Neuronal stem cell (in vitro differentiated cells): ENCODE measurements around the gene NFKB1. TPM values are rescaled to one million over a fixed set of nuclear protein-coding genes. Genes with fewer than 3 reads are reported as not detected.

Source experiments
- DNase-seq: peaks from one replicate; pipeline ENCODE4 v3.0.0-alpha.2; 2013; ENCODE audit warnings: low spot score
- H2AFZ ChIP-seq: one replicate; pipeline ENCODE4 v1.6.1; 2013; ENCODE audit warnings: mild to moderate bottlenecking, low read length, inconsistent platforms
- H2AK5ac ChIP-seq: 2 replicates; pipeline ENCODE4 v1.6.1; 2013; ENCODE audit warnings: low read depth, mild to moderate bottlenecking, inconsistent platforms, low read length, moderate library complexity, mixed read lengths
- H2BK120ac ChIP-seq: 2 replicates; pipeline ENCODE4 v1.6.1; 2013; ENCODE audit warnings: low read depth, mild to moderate bottlenecking, inconsistent platforms, low read length, moderate library complexity, mixed read lengths
- H2BK12ac ChIP-seq: one replicate; pipeline ENCODE4 v1.6.1; 2013; ENCODE audit warnings: low read length, inconsistent platforms
- H2BK15ac ChIP-seq: 2 replicates; pipeline ENCODE4 v1.6.1; 2013; ENCODE audit warnings: mild to moderate bottlenecking, low read length, inconsistent platforms, mixed read lengths
- H2BK5ac ChIP-seq: one replicate; pipeline ENCODE4 v1.6.1; 2013; ENCODE audit warnings: inconsistent platforms, mild to moderate bottlenecking, low read length, moderate library complexity
- H3K14ac ChIP-seq: one replicate; pipeline ENCODE4 v1.6.1; 2013; ENCODE audit warnings: low read length, inconsistent platforms
- H3K18ac ChIP-seq: 2 replicates; pipeline ENCODE4 v1.6.1; 2013; ENCODE audit warnings: low read length, inconsistent platforms
- H3K23ac ChIP-seq: 2 replicates; pipeline ENCODE4 v1.6.1; 2013; ENCODE audit warnings: low read depth, mild to moderate bottlenecking, mixed read lengths, low read length, inconsistent platforms; ENCODE audit not compliant: poor library complexity
- H3K27ac ChIP-seq: replicated peaks from 3 replicates; pipeline ENCODE4 v1.5.1; 2013; ENCODE audit warnings: low read length, inconsistent platforms
- H3K27me3 ChIP-seq, 3 experiments: 2 replicates each; pipeline ENCODE4 v1.6.1; 2013; ENCODE audit warnings: low read length in 3 of 3, mild to moderate bottlenecking in 2 of 3, inconsistent platforms in 1 of 3, low read depth in 1 of 3, mixed read lengths in 1 of 3, moderate library complexity in 1 of 3; ENCODE audit not compliant: control insufficient read depth in 3 of 3, insufficient read depth in 3 of 3
- H3K36me3 ChIP-seq, 2 donors: replicated peaks in 1 of 2; 2 replicates each; pipeline ENCODE4 v1.6.1; 2013; ENCODE audit warnings: low read length in 2 of 2; ENCODE audit not compliant: control insufficient read depth in 2 of 2, insufficient read depth in 2 of 2
- H3K4ac ChIP-seq: 2 replicates; pipeline ENCODE4 v1.6.1; 2013; ENCODE audit warnings: inconsistent platforms, mild to moderate bottlenecking, low read length, moderate library complexity
- H3K4me1 ChIP-seq, 2 donors: 1 replicate in 1 of 2; 2 replicates in 1 of 2; pipeline ENCODE4 v1.6.1; 2013; ENCODE audit warnings: low read length in 2 of 2, low read depth in 1 of 2; ENCODE audit not compliant: control insufficient read depth in 2 of 2, insufficient read depth in 1 of 2
- H3K4me2 ChIP-seq: one replicate; pipeline ENCODE4 v1.6.1; 2013; ENCODE audit warnings: mild to moderate bottlenecking, low read length, inconsistent platforms; ENCODE audit not compliant: insufficient read depth, poor library complexity, severe bottlenecking
- H3K4me3 ChIP-seq, 2 donors: 2 replicates each; pipeline ENCODE4 v1.5.1; 2013; ENCODE audit warnings: low read length in 2 of 2, mild to moderate bottlenecking in 2 of 2, inconsistent platforms in 1 of 2, moderate library complexity in 1 of 2
- H3K79me1 ChIP-seq: one replicate; pipeline ENCODE4 v1.6.1; 2013; ENCODE audit warnings: low read depth, mild to moderate bottlenecking, inconsistent platforms, low read length, moderate library complexity
- H3K9ac ChIP-seq: one replicate; pipeline ENCODE4 v1.6.1; 2013; ENCODE audit warnings: mild to moderate bottlenecking, low read depth, low read length, inconsistent platforms; ENCODE audit not compliant: poor library complexity
- H3K9me3 ChIP-seq, 2 donors: replicated peaks in 1 of 2; 2 replicates each; pipeline versions ENCODE3 to v1.6.1; 2013; ENCODE audit warnings: low read length in 2 of 2, mild to moderate bottlenecking in 2 of 2, inconsistent platforms in 1 of 2, low read depth in 1 of 2, mixed read lengths in 1 of 2, moderate library complexity in 1 of 2; ENCODE audit not compliant: control insufficient read depth in 2 of 2, insufficient read depth in 1 of 2
- H4K8ac ChIP-seq: one replicate; pipeline ENCODE4 v1.6.1; 2013; ENCODE audit warnings: low read depth, mild to moderate bottlenecking, inconsistent platforms, low read length, moderate library complexity
- H4K91ac ChIP-seq: one replicate; pipeline ENCODE4 v1.6.1; 2013; ENCODE audit warnings: low read length, low read depth, mild to moderate bottlenecking, inconsistent platforms; ENCODE audit not compliant: poor library complexity
- WGBS, 2 donors: extraction: QIAGEN DNeasy Blood & Tissue Kit; methylation state at CpG; one replicate each; pipeline ENCODE4 v1.1.7; 2013; ENCODE audit warnings: missing lambda C conversion rate in 2 of 2, mixed read lengths in 1 of 2; ENCODE audit not compliant: insufficient read length in 2 of 2, insufficient replicate concordance in 1 of 2; ENCODE audit errors: extremely low coverage in 2 of 2; 5-methylcytosine and 5-hydroxymethylcytosine counted together
- polyA plus RNA-seq, 2 experiments: library from polyadenylated mRNA; stranded (reverse); fragments of 200-250 nt; gene quantifications; one replicate each; pipeline ENCODE4 v1.2.3, GENCODE V29; 2013

NFKB1 gene, protein sequence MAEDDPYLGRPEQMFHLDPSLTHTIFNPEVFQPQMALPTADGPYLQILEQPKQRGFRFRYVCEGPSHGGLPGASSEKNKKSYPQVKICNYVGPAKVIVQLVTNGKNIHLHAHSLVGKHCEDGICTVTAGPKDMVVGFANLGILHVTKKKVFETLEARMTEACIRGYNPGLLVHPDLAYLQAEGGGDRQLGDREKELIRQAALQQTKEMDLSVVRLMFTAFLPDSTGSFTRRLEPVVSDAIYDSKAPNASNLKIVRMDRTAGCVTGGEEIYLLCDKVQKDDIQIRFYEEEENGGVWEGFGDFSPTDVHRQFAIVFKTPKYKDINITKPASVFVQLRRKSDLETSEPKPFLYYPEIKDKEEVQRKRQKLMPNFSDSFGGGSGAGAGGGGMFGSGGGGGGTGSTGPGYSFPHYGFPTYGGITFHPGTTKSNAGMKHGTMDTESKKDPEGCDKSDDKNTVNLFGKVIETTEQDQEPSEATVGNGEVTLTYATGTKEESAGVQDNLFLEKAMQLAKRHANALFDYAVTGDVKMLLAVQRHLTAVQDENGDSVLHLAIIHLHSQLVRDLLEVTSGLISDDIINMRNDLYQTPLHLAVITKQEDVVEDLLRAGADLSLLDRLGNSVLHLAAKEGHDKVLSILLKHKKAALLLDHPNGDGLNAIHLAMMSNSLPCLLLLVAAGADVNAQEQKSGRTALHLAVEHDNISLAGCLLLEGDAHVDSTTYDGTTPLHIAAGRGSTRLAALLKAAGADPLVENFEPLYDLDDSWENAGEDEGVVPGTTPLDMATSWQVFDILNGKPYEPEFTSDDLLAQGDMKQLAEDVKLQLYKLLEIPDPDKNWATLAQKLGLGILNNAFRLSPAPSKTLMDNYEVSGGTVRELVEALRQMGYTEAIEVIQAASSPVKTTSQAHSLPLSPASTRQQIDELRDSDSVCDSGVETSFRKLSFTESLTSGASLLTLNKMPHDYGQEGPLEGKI
- polyA plus RNA-seq (2013, experiment 1 of 2) = 5.6 TPM
- polyA plus RNA-seq (2013, experiment 2 of 2) = 5.6 TPM

DNA sequence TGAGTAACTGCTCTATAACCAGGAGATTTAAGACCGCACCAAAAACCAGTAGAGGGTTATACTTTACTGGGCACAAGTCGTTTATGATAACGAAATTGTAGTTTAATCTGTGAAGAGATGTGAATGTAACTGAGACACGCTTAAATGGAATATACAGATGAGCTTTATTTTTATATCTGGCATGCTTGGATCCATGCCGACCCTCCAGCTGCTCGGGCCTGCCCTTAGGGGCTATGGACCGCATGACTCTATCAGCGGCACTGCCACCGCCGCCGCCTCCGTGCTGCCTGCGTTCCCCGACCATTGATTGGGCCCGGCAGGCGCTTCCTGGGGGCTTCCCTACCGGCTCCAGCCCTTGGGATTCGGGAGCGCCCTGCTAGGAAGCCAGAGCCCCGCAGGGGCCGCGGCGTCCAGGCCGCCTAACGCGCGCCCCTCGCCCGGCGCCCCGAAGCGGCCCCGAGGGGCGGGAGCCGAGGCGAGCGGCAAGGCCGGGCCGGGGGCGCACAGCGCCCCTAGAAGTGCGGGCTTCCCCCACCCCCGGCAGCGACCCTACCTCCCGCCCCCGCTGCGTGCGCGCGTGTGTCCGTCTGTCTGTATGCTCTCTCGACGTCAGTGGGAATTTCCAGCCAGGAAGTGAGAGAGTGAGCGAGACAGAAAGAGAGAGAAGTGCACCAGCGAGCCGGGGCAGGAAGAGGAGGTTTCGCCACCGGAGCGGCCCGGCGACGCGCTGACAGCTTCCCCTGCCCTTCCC, at the start of gene NFKB1:
Gene NFKB1 (plus strand): TSS at position 664 of the 751 bp plus-strand sequence. CDS start 24,160 bp downstream, outside the sequence.
- Histone ChIP-seq H3K36me3 (no peaks in the 10 kb centered on the region), H3K27me3 (no peaks in the 10 kb centered on the region), H2BK15ac (peak within 1 kb of the TSS; percentile 89), H3K18ac (peak within 1 kb of the TSS; percentile 98), H3K4me2 (peak within 1 kb of the TSS; percentile 89), H3K4me3 (peak within 1 kb of the TSS; percentile 80 to 90), H3K9me3 (peaks cover 2 to 3% of the 10 kb centered on the region in 2 donors), H3K14ac (peak within 1 kb of the TSS; percentile 97), H4K8ac (peak within 1 kb of the TSS; percentile 92), H3K27ac (peak within 1 kb of the TSS; percentile 87), H2AFZ (peak within 1 kb of the TSS; percentile 98), H2AK5ac (peak within 1 kb of the TSS; percentile 5), H3K23ac (peak within 1 kb of the TSS; percentile 98), H4K91ac (no peak within 1 kb of the TSS), H2BK12ac (no peak within 1 kb of the TSS), H3K79me1 (no peaks in the 10 kb centered on the region), H3K4me1 (peaks cover 0 to 4% of the 10 kb centered on the region in 2 donors), H3K4ac (no peak within 1 kb of the TSS), H2BK120ac (no peak within 1 kb of the TSS), H2BK5ac (peak within 1 kb of the TSS; percentile 99), H3K9ac (peak within 1 kb of the TSS; percentile 98)
- peak; percentile 11 for DNase-seq
- WGBS, 2 donors = no CpG with 5 or more reads among the region's 63 CpGs

DNA sequence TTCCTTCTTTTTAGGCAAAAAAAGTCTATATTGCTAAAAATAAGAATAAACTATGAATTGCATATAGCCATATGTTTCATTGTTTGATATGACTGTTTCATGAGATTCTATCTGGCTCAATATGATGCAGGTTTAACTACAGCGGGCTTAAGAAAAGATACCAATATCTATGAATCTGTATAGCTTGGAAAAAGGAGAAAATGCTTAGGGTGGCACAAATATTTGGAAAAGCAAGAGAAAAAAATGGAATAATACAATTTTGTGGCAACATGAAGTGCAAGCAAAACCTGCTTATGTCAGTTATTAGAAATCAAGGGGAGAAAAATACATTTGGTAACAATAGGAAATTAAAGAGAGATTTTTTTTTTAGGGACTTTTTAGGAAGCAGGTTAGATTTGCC, 48.3 kb upstream of the NFKB1 start:
- H2BK15ac ChIP-seq = no peak overlapping the region
- H3K27me3 ChIP-seq = no peaks in the 10 kb centered on the region
- no peak overlapping the region for H3K4me2 ChIP-seq
- no peak overlapping the region for H3K27ac ChIP-seq
- no peak overlapping the region for H2AK5ac ChIP-seq
- no peak overlapping the region for H4K91ac ChIP-seq
- WGBS, 2 donors = no CpG with 5 or more reads among the region's 1 CpG
- no peak overlapping the region for H2AFZ ChIP-seq
- no peak overlapping the region for H3K14ac ChIP-seq
- no peak for DNase-seq
- H3K4me3 ChIP-seq = no peak overlapping the region
- H3K23ac ChIP-seq = no peak overlapping the region
- H2BK120ac ChIP-seq = no peak overlapping the region
- H3K9ac ChIP-seq = no peak overlapping the region
- H3K79me1 ChIP-seq = no peaks in the 10 kb centered on the region
- no peak overlapping the region for H4K8ac ChIP-seq
- H2BK5ac ChIP-seq = no peak overlapping the region
- no peak overlapping the region for H3K18ac ChIP-seq
- H3K9me3 ChIP-seq = no peaks in the 10 kb centered on the region
- H3K4me1 ChIP-seq = peaks cover 0 to 2% of the 10 kb centered on the region in 2 donors
- H3K36me3 ChIP-seq = peaks cover 0 to 1% of the 10 kb centered on the region in 2 donors
- no peak overlapping the region for H2BK12ac ChIP-seq
- no peak overlapping the region for H3K4ac ChIP-seq

DNA sequence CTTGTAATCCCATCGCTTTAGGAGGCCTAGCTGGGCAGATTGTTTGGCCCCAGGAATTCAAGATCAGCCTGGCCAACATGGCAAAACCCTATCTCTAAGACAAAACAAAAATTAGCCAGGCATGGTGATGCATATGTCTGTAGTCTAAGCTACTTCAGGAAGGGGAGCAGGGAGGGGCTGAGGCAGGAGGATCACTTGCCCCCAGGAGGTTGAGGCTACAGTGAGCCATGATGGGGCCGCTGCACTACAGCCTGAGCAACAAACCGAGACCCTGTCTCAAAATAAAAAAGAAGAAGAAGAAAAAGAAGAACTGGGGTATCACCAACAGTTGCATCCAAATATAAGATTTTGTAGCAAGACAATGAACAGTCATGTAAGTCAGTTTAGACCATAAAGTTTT, 47.3 kb upstream of the NFKB1 start:
- H3K36me3 ChIP-seq = peaks cover 0 to 1% of the 10 kb centered on the region in 2 donors
- H3K4me3 ChIP-seq = no peak overlapping the region
- H3K9me3 ChIP-seq = no peaks in the 10 kb centered on the region
- H3K4me1 ChIP-seq = peaks cover 0 to 2% of the 10 kb centered on the region in 2 donors
- H2AK5ac ChIP-seq = no peak overlapping the region
- no peak overlapping the region for H2BK120ac ChIP-seq
- no peak overlapping the region for H3K27ac ChIP-seq
- H3K23ac ChIP-seq = no peak overlapping the region
- H2BK15ac ChIP-seq = no peak overlapping the region
- no peak overlapping the region for H3K18ac ChIP-seq
- H3K4ac ChIP-seq = no peak overlapping the region
- no peak overlapping the region for H3K4me2 ChIP-seq
- H2BK12ac ChIP-seq = no peak overlapping the region
- H3K27me3 ChIP-seq = no peaks in the 10 kb centered on the region
- H3K79me1 ChIP-seq = no peaks in the 10 kb centered on the region
- DNase-seq = no peak
- no peak overlapping the region for H3K14ac ChIP-seq
- H4K91ac ChIP-seq = no peak overlapping the region
- no peak overlapping the region for H2BK5ac ChIP-seq
- H4K8ac ChIP-seq = no peak overlapping the region
- no peak overlapping the region for H3K9ac ChIP-seq
- no CpG with 5 or more reads among the region's 3 CpGs for WGBS, 2 donors
- H2AFZ ChIP-seq = no peak overlapping the region
